K562 treated with DMSO at 1 percent for 24 hours (cell line): ENCODE measurements around the gene YEATS4. TPM values are rescaled to one million over a fixed set of nuclear protein-coding genes. Genes with fewer than 3 reads are reported as not detected.

ENCODE experiments used
- total RNA-seq: library from RNA; unstranded; fragments of 300-600 nt; gene quantifications from 2 replicates; pipeline ENCODE4 v1.2.3, GENCODE V29; 2022; ENCODE audit warnings: low read depth; ENCODE audit not compliant: insufficient read depth

YEATS4 gene
- 23.9 and 36.4 TPM in 2 replicates for total RNA-seq

DNA sequence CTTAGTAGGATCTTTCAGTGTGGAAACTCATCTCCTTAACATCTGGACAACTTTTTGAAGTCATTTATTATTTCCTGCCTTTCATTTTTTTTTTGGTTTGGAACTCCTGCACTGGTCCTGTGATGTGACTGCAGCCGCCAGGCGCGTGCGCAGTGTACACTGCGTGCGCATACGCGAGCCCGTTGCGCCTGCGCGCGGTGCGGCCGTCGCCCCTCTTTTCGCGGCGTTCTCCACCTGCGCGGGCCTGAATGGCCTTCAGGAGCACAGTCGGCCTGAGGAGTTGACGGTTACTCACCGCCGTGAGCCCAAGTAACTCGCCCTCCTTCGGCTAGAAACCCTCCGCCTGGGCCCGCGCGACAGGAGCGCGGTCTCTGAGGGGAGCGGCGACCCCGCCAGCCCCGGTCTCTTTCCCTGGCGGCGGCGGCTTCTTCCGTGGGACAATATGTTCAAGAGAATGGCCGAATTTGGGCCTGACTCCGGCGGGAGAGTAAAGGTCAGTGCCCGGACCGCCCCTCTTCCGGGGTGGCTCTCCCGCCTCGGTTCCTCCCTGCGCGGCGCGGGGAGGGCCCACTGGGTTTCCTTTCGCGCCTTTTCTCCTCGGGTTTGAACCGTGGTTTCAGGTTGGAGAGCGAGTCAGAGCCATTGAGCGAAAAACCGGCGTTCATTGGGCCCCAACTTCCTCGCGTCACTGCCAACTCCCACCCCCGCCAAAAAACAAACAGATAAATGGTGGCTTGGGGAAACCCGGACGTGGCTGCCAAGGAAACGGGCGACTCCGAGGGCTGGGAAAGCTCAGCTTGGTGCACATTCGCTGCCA is at the start of gene YEATS4:
Gene YEATS4 (plus strand): TSS at position 213 of the 817 bp plus-strand sequence. CDS start 230 bp downstream, at position 443.

GRCh38 chr12:69348162-69348938 is 11.2 kb upstream of the YEATS4 start, which contains the start of gene LYZ:
Gene LYZ, plus strand, starts transcription at chr12:69348381. Its CDS starts 28 bp downstream, at chr12:69348409.

Other genes with a start within 250 kb of the YEATS4 start
- 63.0 and 63.6 TPM in 2 replicates for gene CPSF6, start 120.2 kb upstream of the YEATS4 start, total RNA-seq
- 25.5 and 32.5 TPM in 2 replicates for gene LYZ, start 11.4 kb upstream of the YEATS4 start, total RNA-seq
- 6.0 and 6.1 TPM in 2 replicates for gene FRS2, start 110.6 kb downstream of the YEATS4 start, total RNA-seq
- gene CCT2, start 225.7 kb downstream of the YEATS4 start, total RNA-seq, result 159 and 184 TPM in 2 replicates